Measurements from ENCODE around the gene CXXC5.

Gene CXXC5

GRCh38 chr5:139695178-139695573 is 47.0 kb downstream of the CXXC5 start:
- DNase-seq, result no peak

GRCh38 chr5:139696167-139696893 is 48.2 kb downstream of the CXXC5 start:
- DNase-seq, result no peak

GRCh38 chr5:139696894-139697658 is 48.9 kb downstream of the CXXC5 start:
- no peak for DNase-seq

- no peak for DNase-seq
Measured at GRCh38 chr5:139698490-139699146, 50.5 kb downstream of the CXXC5 start.

GRCh38 chr5:139699351-139699750 is 51.2 kb downstream of the CXXC5 start:
- no peak for DNase-seq

- DNase-seq, result no peak
Measured at GRCh38 chr5:139700711-139701055, 52.5 kb downstream of the CXXC5 start.

GRCh38 chr5:139701056-139701741 is 53.0 kb downstream of the CXXC5 start:
- no peak for DNase-seq

GRCh38 chr5:139702548-139702947 is 54.4 kb downstream of the CXXC5 start:
- DNase-seq, result no peak

- DNase-seq, result no peak
Measured at GRCh38 chr5:139704748-139705147, 56.6 kb downstream of the CXXC5 start.

- no peak for DNase-seq
Measured at GRCh38 chr5:139705191-139705590, 57.0 kb downstream of the CXXC5 start.

- no peak for DNase-seq
Measured at GRCh38 chr5:139705655-139706587, 57.8 kb downstream of the CXXC5 start.

- DNase-seq, result no peak
Measured at GRCh38 chr5:139707445-139708003, 59.4 kb downstream of the CXXC5 start.

- DNase-seq, result no peak
Measured at GRCh38 chr5:139708434-139708861, 60.3 kb downstream of the CXXC5 start.

- no peak for DNase-seq
Measured at GRCh38 chr5:139708877-139709581, 60.9 kb downstream of the CXXC5 start.

- DNase-seq, result no peak
Measured at GRCh38 chr5:139709582-139710318, 61.6 kb downstream of the CXXC5 start.

GRCh38 chr5:139710319-139711066 is 62.3 kb downstream of the CXXC5 start:
- DNase-seq, result no peak

- DNase-seq, result peak; percentile 59
Measured at GRCh38 chr5:139711067-139711905, 63.1 kb downstream of the CXXC5 start.

- no peak for DNase-seq
Measured at GRCh38 chr5:139711906-139712224, 63.7 kb downstream of the CXXC5 start.

GRCh38 chr5:139712412-139712811 is 64.3 kb downstream of the CXXC5 start:
- no peak for DNase-seq

Data from activated CD4-positive, alpha-beta T cell treated with anti-CD3 and anti-CD28 coated beads, Interleukin-10, Interleukin-2, amounts not matched to agents 100 ng/mL and 50 ng/mL, durations not matched to agents 16 hours and 8 hours (primary cell).